ENCODE measurements around the gene MAPK1. TPM values are rescaled to one million over a fixed set of nuclear protein-coding genes. Genes with fewer than 3 reads are reported as not detected.
"Not testable (repeated sequence)": the region's sequence is repeated elsewhere in the genome, so short reads cannot be mapped to it uniquely, and the experiment has no call there.

MAPK1 gene
- polyA plus RNA-seq, 4 donors: 118 to 128 (median 125) TPM

DNA sequence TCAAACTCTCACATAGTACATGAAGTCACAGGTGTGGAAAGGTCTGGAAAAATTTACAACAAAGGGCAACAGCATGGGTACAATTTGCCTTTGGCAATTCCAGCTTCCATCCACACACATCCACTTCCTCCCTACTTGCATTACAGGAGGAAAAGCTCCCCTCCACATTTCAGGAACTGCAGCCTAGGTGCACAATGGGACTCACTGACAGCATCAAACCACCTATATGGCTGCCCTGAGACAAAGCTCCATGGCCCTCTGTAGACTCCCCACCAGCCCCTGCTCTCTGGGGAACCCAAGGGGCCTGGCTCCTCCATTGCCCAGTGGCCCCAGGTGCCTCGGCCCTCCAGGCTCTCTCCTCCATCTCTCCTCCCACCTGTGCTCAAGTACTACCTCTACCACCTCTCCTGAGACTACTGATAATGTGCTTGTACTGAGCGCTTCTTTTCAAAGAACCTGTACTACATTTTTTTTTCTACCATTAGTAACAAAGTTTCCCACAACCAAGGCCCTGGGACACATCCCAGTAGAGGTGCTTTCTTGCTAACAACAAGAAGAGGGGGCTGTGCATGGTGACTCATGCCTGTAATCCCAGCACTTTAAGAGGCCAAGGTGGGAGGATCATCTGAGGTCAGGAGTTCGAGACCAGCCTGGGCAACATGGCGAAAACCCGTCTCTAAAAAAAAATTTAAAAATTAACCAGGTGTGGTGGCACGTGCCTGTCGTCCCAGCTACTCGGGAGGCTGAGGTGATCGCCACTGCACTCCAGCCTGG is 136.7 kb downstream of the MAPK1 start:
- DNase-seq (ENCODE audit: low read depth in 4 of 4, low spot score in 2 of 4): no peak

DNA sequence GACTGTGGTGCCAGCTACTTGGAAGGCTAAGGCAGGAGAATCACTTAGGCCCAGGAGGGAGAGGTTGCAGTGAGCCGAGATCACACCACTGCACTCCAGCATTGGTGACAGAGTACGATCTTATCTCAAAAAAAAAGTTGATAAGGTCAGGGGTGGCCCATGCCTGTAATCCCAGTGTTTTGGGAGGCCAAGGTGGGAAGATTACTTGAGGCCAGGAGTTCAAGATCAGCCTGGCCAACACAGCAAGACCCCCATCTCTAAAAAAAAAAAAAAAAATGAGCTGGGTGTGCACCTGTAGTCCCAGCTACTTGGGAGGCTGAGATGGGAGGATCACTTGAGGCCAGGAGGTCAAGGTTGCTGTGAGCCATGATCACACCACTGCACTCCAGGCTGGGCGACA is 138.3 kb downstream of the MAPK1 start:
- DNase-seq (ENCODE audit: low read depth in 4 of 4, low spot score in 2 of 4): not testable (repeated sequence)

DNA sequence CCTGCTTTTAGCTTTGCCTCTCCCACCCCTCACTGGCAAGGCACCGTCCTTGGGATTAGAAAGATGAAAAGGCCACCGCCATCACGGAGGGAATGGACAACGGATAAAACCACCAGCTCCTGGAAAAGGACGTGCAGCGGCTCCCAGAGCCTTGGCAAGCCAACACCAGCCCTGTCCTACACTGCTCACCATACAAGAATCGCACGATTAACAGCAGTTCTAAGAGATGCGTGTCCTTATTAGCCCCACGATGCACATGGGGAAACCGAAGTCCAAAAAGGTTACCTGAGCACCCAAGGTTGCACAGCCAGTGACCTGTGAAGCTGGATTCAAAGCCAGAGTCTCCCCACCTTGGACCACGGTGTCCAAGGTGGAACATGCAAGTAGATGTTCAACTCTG is 139.2 kb downstream of the MAPK1 start:
- DNase-seq (ENCODE audit: low read depth in 4 of 4, low spot score in 2 of 4): no peak

DNA sequence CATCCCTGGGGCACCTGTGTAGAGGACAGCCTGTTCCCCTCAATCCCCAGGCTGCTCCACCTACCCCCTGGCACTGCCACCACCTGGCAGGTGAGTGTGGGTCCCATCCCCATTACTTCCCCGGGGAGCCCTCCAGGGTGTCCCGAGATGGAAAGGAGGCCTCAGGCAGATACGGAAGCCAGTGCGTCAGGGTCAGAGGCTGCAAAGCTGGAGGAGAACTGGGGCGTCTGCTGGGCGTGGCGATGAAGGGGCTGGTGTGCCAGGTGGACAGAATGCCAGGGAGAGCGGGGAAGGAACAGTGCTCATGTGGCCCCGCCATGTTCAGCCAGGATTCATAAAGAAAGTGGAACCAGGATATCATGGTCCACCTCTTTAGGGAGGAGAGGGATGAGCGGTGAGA is 139.7 kb downstream of the MAPK1 start:
- no peak for DNase-seq (ENCODE audit: low read depth in 4 of 4, low spot score in 2 of 4)

DNA sequence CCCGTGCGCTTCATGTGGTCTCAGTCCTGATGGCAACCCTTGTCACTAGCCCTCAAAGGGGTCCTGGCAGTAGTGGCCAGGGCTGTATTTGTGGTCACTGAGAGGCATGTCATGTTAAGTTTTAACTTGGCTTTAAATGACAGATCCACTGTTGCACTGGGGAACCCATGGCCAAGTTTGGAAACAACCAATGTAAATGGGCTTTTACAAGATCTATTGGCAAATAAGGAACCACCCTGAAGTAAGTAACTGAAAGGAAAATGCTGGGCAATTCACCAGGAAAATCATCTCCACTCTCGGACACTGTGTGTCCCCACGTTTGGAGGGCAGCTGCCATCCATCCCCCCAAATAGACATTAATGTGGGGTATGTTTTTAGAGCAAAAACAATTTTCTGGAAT is 140.3 kb downstream of the MAPK1 start:
- DNase-seq (ENCODE audit: low read depth in 4 of 4, low spot score in 2 of 4): no peak

DNA sequence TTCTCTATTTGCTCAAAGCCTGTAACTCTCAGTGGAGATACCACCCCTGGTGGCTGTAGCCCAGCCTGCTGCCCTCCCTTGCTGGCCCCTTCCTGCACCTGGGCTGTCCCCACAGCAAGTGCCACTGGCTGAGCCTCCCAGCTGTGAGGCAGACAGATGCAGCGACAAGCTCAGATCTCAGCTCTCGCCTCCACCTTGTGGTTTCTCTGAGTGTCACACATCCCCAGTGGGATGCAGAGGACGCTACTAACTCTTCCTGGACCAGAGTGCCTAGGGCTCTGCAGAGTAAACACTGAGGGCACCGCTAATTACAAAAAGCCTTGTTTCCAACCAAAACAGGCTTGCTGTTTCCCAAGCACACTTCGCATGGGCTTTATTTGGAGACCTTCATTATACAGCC is 140.8 kb downstream of the MAPK1 start:
- DNase-seq (ENCODE audit: low read depth in 4 of 4, low spot score in 2 of 4): no peak

DNA sequence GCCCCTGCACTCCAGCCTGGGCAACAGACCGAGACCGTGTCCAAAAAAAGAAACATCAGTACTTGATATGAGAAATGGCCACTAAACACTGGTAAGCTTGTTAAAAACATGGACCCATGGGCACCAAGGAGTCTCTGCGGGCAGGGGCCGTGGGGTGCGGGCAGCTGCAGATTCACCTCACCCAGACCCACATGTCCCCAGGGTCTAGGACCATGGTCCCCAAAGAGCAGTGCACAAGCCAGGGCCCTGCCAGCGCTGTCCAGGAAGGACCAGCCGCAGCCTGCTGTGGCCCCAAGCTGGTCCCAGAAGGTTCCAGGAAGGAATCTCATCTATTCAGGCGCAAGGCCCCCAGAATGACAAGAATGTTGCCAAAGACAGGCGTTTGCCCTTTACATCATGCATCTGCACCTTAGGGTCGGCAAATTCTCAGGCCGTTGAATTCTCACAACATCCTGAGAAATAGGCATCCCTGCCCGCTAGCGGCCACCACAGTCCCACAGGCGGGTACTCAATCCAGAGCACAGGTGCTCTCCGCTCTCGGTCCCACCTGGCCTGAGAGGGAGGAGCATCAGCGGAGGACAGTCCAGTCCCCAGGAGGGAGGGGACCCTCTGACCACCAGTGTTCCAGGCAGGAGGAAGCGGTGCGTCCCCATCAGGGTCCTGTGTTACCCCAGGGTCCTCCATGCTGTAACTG is 141.3 kb downstream of the MAPK1 start:
- no peak for DNase-seq (ENCODE audit: low read depth in 4 of 4, low spot score in 2 of 4)

DNA sequence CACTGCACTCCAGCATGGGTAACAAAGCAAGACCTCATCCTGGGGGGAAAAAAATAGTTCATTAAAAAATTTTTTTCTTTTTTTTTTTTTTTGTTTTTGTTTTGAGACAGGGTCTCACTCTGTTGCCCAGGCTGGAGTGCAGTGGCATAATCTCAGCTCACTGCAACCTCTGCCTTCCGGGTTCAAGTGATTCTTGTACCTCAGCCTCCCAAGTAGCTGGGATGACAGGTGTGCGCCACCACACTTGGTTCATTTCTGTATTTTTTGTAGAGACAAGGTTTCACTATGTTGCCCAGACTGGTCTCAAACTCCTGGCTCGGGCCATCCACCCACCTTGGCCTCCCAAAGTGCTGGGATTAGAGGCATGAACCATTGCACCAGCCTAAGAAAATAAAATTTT is 142.9 kb downstream of the MAPK1 start:
- DNase-seq (ENCODE audit: low read depth in 4 of 4, low spot score in 2 of 4): not testable (repeated sequence)

DNA sequence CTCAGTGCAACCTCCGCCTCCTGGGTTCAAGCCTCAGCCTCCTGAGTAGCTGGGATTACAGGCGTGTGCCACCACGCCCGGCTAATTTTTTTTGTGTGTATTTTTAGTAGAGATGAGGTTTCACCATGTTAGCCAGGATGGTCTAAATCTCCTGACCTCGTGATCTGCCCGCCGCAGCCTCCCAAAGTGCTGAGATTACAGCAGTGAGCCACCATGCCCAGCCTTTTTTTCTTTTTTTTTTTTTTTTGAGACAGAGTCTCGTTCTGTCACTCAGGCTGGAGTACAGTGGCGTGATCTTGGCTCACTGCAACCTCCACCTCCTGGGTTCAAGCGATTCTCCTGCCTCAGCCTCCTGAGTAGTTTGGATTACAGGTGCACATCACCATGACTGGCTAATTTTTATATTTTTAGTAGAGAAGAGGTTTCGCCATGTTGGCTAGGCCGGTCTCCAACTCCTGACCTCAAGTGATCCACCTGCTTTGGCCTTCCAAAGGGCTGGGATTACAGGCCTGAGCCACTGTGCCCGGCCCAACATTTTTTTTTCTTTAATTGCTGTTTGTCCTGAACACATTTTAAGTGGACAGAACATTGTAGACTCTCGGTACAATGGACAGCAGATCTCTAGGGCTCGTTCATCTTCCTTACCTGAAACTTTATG is 146.1 kb downstream of the MAPK1 start:
- not testable (repeated sequence) for DNase-seq (ENCODE audit: low read depth in 4 of 4, low spot score in 2 of 4)

DNA sequence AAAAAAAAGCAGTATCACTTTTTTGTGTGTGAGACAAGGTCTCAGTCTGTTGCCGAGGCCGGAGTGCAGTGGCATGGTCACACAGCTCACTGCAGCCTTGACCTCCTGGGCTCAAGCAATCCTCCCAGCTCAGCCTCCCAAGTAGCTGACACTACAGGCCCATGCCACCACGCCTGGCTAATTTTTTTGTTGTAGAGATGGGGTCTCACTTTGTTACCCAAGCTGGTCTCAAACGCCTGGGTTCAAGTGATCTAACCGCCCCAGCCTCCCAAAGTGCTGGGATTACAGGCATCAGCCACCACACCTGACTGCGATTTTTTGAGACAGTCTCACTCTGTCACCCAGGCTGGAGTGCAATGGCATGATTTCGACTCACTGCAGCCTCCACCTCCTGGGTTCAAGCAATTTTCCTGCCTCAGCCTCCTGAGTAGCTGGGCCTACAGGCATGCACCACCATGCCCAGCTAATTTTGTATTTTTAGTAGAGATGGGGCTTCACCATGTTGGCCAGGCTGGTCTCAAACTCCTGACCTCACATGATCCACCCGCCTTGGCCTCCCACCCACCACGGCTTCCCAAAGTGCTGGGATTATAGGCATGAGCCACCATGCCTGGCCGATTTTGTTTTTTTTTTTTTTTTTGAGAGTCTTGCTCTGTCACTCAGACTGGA is 147.1 kb downstream of the MAPK1 start:
- DNase-seq (ENCODE audit: low read depth in 4 of 4, low spot score in 2 of 4): not testable (repeated sequence)

DNA sequence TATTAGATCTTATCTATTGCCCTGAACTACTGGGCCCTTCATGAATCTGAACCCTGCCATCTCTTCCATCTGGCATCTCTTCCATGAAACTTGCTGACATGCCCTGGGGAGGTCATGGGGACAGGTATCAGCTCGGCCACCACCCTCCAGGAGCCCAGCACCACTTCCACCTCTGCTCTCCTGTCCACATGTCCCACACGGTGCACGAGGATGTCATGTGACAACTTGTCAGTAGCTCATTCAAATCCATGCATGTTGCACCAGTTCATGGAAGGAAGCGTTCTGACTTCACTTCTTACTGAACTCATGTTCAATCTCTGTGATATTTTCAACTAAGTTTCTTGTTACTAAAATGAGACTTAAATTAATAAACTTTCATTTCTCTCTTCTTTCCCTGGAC is 148.4 kb downstream of the MAPK1 start:
- no peak for DNase-seq (ENCODE audit: low read depth in 4 of 4, low spot score in 2 of 4)

DNA sequence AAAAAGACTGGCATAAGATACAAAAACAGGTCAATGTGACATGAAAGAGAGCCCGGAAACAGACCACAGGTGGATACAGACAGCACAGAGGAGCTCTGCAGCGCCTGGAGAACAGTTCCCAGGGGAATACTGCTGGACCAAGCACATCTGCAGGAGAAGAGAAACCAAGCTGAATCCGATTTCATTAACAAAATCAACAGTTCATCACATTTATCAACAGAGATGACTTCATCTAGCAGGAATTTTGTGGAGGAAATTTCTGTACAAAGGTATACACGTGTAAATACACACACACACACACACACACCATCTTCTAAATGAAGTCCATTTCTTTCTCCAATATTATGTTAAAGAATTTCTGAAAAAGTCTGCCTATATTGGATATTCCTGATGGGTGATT is 148.9 kb downstream of the MAPK1 start:
- no peak for DNase-seq (ENCODE audit: low read depth in 4 of 4, low spot score in 2 of 4)

DNA sequence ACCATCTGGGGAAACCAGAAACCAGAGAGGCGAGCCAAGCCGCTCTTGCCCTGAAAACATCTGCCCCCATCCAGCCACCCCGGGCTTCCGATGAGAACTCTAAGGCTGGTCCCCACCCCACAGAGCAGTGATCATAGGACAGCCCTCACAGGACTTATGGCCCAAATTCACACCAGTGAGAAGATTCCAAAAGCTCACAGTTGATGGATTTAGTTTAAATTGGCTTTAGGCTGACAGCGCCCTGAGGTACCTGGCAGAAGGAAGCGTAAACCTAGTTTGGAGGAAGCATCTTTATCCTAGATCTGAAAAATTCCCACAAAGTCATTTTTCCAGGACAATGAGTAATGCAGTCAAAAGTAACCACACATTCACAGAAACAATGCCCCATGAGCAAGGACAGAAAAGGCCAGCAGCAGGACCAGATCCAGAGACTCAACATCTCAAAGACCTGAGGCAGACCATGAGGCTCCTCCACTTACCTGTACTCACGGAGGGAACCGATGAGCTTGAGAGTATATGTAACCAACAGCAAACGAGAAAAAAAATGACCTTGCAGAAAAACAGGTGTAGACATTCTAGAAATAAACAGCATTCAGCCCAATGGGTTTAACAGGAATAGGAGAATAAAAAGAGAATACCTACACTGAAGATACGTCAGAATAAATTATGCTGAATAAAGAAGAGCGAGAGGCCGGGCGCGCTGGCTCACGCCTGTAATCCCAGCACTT is 150.9 kb downstream of the MAPK1 start:
- not testable (repeated sequence) for DNase-seq (ENCODE audit: low read depth in 4 of 4, low spot score in 2 of 4)

DNA sequence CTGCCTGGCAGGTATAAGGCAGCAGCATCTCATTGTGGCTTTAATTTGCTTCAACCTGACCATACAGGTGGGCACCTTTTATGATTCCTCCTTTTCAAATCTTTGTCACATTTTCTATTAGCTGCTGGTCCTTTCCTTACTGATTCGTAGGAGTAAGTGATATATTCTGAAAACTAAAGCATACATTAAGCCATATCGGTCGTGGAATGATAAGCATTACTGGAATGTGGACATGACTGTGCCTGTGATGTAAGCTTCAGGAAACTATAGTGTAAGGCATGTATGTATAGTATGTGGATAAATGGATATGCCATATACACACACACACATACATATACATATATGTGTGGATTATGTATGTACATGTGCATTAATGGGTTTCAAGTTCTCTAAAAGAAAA is 152.7 kb downstream of the MAPK1 start:
- DNase-seq (ENCODE audit: low read depth in 4 of 4, low spot score in 2 of 4): no peak

DNA sequence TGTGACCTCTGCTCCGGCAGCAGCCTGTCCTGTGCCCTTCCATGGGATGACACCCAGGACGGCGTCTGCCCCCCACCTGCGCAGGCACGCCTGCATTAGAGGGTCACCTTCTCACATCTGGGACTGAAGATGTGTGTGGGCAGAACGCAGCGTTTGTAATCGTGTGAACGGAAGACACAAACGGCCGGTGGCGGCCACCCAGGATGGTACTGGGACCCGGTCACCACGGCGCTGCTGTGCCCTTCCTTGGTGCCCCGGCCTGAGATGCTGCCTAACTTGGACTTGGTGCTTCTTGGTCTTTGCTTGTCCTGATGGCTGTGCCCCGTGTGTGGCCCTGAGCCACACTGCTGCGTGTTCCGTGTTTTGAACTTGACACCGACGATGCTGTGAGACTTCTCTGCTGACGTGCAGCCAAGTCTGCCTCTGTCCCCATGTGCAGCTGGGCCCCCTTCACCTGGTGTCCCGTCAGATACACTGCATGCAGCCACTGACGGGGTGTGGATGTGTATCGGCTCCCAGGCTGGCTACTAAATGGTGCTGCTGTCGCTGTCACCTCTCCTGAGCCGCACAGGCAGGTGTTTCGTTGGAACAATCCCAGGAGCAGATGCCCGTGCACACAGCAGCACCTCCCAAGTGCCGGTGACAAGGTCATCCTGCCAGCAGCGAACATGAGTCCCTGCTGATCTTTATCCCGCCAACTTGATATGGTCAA is 153.2 kb downstream of the MAPK1 start:
- DNase-seq (ENCODE audit: low read depth in 4 of 4, low spot score in 2 of 4): no peak

DNA sequence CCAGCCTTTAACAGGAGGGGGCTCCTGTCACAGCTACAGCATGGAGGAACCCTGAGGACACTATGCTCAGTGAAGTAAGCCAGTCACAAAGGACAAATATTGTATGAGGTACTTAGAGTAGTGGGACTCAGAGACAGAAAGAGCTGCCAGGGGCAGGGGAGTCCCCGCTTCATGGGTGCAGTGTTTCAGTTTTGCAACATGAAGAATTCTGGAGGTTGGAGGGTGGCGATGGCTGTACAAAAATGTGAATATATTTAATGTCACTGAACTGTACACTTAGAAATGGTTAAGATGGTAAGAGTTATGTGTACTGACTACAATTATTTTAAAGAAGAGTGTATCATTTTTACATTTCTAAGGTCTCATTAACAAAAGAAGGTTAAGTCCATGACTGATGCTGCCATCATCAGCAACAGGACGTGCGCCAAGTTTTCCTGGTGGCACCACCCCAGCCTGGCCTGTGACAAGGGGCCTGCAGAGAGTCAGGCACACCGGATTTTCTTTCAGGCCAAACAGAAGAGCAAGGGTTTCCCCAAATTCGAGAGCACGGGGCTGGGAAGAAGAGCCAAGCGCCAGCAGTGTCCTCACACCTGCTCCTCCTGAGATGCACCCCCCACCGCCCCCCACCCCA is 153.9 kb downstream of the MAPK1 start:
- no peak for DNase-seq (ENCODE audit: low read depth in 4 of 4, low spot score in 2 of 4)

DNA sequence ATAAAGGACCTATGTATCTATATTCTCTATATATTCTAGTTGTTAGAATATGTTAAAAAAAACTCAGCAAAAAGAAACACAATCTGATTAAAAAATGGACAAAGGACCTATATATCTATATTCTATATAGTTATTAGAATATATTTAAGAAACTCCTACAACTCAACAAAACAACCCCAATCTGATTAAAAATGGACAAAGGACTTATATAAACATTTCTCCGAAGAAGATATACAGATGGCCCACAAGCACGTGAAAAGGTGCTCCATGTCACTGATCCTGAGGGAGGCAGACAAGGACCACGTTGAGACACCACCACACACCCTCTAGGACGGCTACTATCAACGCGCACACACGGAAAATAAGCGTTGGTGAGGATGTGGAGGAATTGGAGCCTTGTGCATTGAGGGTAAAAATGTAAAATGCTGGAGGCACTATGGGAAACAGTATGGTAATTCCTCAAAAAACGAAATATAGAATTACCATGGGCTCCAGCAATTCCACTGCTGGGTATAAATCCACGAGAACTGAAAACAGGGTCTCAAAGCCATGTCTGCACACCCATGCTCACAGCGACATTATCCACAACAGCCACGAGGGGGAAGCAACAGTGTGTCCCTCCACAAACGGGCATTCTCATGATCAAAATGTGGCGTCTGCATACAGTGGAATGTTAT is 154.6 kb downstream of the MAPK1 start:
- DNase-seq (ENCODE audit: low read depth in 4 of 4, low spot score in 2 of 4): peak in 2 of 4 donors; percentile 36 to 71

DNA sequence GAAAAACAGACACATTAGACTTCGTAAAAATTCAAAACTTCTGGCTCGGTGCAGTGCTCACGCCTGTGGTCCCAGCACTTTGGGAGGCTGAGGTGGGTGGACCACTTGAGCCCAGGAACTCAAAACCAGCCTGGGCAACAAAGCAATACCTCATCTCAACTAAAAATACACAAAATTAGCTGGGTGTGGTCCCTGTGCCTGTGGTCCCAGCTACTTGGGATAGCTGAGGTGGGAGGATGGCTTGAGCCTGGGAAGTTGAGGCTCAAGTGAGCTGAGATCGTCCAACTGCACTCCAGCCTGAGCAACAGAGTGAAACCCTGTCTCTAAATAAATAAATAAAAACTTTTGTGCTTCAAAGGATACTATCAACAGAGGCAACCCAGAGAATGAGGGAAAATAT is 155.6 kb downstream of the MAPK1 start:
- no peak for DNase-seq (ENCODE audit: low read depth in 4 of 4, low spot score in 2 of 4)

DNA sequence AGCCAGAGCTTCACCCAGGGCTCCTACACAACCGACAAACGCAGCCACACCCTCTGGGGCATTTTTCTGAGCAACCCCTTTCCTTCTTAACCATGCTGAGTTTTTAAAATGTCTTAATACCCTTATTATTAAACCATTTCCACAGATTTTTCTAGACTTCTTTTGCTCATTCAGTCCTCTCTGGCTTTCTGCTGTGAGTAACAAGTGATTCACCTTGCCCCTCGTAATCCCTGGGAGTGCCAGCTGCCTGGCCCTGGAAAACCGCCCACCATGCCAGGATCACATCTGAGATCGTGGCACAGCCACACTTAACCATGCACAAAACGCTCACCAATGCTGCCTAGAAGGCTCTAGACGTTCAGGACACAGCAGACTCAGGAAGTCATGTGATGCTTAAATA is 157.3 kb downstream of the MAPK1 start:
- DNase-seq (ENCODE audit: low read depth in 4 of 4, low spot score in 2 of 4): no peak

All from left renal cortex interstitium (tissue), 4 donors.